SW 1271 (cell line): ENCODE data around the gene PAXIP1.

Experiments used
- DNase-seq, 2 experiments: peaks; one replicate each; lab custom pipeline; 2025; lab: John Stamatoyannopoulos, UW

Gene PAXIP1

GRCh38 chr7:154994996-154995395 lies 7.9 kb downstream of the PAXIP1 start:
- DNase-seq = no peak

GRCh38 chr7:154990964-154991540 lies 11.9 kb downstream of the PAXIP1 start:
- no peak for DNase-seq

- no peak for DNase-seq
Measured at GRCh38 chr7:154987571-154987970, 15.4 kb downstream of the PAXIP1 start.

GRCh38 chr7:154986200-154986945 lies 16.6 kb downstream of the PAXIP1 start:
- no peak for DNase-seq

- DNase-seq = no peak
Measured at GRCh38 chr7:154985230-154985629, 17.7 kb downstream of the PAXIP1 start.

GRCh38 chr7:154984601-154985188 lies 18.2 kb downstream of the PAXIP1 start:
- no peak for DNase-seq

GRCh38 chr7:154978017-154978416 lies 24.9 kb downstream of the PAXIP1 start:
- DNase-seq = no peak

GRCh38 chr7:154977250-154977649 lies 25.7 kb downstream of the PAXIP1 start:
- no peak for DNase-seq

GRCh38 chr7:154976844-154977243 lies 26.1 kb downstream of the PAXIP1 start:
- no peak for DNase-seq

- no peak for DNase-seq
Measured at GRCh38 chr7:154975984-154976383, 26.9 kb downstream of the PAXIP1 start.

GRCh38 chr7:154973381-154973780 lies 29.5 kb downstream of the PAXIP1 start:
- no peak for DNase-seq

GRCh38 chr7:154968336-154969001 lies 34.5 kb downstream of the PAXIP1 start:
- DNase-seq = no peak

- no peak for DNase-seq
Measured at GRCh38 chr7:154967401-154967955, 35.4 kb downstream of the PAXIP1 start.

GRCh38 chr7:154965014-154965413 lies 37.9 kb downstream of the PAXIP1 start:
- no peak for DNase-seq

- DNase-seq = no peak
Measured at GRCh38 chr7:154960063-154960790, 42.7 kb downstream of the PAXIP1 start.

- no peak for DNase-seq
Measured at GRCh38 chr7:154956427-154956826, 46.5 kb downstream of the PAXIP1 start.

GRCh38 chr7:154953006-154953684 lies 49.8 kb downstream of the PAXIP1 start:
- no peak for DNase-seq

- no peak for DNase-seq
Measured at GRCh38 chr7:154950960-154951359, 52.0 kb downstream of the PAXIP1 start.

- DNase-seq = no peak
Measured at GRCh38 chr7:154947604-154948003, 55.3 kb downstream of the PAXIP1 start.

- DNase-seq = no peak
Measured at GRCh38 chr7:154946166-154946565, 56.8 kb downstream of the PAXIP1 start.

GRCh38 chr7:154943906-154944305 lies 59.0 kb downstream of the PAXIP1 start:
- DNase-seq = no peak
